GM12872 (cell line): ENCODE measurements around the gene ADAMTSL1.

ENCODE experiments used
- CTCF ChIP-seq: IDR thresholded peaks from 3 replicates; pipeline ENCODE4 v1.5.1; 2011; ENCODE audit warnings: low read depth, mild to moderate bottlenecking, low read length, moderate library complexity; ENCODE audit not compliant: insufficient read depth

The ADAMTSL1 gene

GRCh38 chr9:18658804-18659705 is 185.1 kb downstream of the ADAMTSL1 start:
- no peak for TF ChIP-seq CTCF

DNA sequence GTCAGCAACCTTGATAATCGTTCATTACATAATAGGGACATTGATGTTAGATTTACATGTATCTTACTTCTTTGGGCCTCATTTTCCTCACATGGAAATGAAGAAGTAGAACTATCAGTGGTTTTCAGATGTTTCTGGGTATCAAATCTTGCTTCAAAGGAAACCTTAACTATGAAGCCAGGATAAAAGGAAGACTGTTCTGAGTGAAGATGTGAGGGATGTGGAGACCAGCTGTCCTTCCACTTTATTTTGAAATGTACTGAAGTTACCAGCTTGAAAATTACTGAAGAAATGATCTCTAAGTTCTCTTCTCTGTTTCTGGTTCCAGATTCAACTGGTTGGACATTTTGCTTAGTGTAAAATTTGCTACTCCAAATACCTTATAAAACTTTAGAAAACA is 186.0 kb downstream of the ADAMTSL1 start:
- TF ChIP-seq CTCF = no peak

GRCh38 chr9:18662320-18662719 is 188.4 kb downstream of the ADAMTSL1 start:
- no peak for TF ChIP-seq CTCF

- no peak for TF ChIP-seq CTCF
Measured at GRCh38 chr9:18665947-18666346, 192.0 kb downstream of the ADAMTSL1 start.

DNA sequence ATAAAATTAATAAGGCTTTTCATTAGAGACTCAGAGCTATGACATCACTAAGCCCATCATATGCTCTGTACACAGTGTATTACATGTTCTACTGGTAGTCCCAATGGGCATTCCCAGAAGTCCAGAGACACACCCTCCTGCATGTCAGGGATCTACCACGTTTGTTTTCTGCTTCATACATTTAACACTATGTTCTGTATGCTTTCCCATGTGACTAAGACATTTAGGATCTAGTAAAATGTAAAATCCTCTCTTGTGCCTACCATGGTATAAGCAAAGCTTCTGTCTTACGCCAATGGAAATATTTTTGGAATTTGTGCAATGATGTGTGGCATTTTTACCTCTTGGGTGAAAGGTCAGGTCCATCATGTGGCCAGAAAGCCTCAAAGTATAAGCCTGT is 192.4 kb downstream of the ADAMTSL1 start:
- TF ChIP-seq CTCF = no peak

DNA sequence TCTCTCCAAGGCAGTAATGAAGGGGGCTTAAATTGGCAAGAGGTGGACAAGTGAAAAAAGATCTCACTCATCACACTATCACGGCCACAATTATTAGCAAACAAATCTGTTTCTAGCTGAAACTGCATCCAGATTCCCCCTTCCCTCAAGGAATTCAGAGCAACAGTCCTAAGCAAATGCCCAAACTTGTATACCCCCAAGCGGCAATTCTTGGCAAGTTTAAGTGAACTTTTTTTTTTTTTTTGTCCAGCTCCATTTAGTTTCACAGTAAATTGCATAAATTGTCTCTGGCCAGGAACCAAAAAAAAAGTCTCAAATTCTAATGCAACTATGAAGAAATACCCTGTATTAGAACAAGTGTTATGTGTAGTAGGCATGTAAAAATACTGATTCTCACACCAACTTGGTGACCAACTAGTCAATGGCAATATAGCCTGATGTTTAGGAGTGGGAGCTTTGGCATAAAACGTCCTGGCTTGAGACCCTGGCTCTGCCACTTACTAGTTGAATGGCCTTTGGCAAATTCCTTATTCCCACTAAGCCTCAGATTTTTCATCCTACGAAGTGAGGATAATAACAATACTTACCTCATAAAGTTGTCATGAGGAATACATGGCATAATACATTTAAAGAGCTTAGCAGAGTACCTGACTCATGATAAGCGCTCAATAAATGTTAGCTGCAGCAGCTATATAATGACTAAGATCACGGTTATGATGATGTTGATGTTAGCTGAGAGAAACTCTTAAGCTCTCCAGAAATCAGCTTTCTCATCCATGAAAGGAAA is 193.2 kb downstream of the ADAMTSL1 start:
- TF ChIP-seq CTCF = no peak

DNA sequence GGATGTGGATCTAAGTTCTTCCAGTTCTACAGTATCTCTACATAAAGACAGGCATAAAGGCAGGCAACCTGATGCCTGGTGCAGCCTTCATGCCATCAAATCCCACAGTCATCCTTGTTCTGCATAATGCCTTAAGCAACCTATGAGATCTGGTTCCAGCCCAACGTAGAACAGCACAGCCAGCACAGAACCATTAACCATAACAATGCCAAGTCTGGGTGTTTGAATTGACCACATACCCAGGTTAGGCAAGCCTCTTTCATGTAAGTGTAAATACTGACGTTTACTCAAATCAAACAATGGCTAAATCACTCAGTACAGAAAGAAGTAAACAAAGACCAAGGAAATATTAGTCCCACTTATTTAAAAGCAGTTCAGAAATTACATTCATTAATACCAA is 195.0 kb downstream of the ADAMTSL1 start:
- TF ChIP-seq CTCF = no peak
